Amygdala (tissue), 56 donors: ENCODE results near the gene CAPN5.
"Not testable (repeated sequence)": the region's sequence is repeated elsewhere in the genome, so short reads cannot be mapped to it uniquely, and the experiment has no call there.

Experiments
- DNase-seq, 56 donors: peaks; one replicate each; lab custom pipeline; 2025; lab: John Stamatoyannopoulos, UW

CAPN5 gene

DNA sequence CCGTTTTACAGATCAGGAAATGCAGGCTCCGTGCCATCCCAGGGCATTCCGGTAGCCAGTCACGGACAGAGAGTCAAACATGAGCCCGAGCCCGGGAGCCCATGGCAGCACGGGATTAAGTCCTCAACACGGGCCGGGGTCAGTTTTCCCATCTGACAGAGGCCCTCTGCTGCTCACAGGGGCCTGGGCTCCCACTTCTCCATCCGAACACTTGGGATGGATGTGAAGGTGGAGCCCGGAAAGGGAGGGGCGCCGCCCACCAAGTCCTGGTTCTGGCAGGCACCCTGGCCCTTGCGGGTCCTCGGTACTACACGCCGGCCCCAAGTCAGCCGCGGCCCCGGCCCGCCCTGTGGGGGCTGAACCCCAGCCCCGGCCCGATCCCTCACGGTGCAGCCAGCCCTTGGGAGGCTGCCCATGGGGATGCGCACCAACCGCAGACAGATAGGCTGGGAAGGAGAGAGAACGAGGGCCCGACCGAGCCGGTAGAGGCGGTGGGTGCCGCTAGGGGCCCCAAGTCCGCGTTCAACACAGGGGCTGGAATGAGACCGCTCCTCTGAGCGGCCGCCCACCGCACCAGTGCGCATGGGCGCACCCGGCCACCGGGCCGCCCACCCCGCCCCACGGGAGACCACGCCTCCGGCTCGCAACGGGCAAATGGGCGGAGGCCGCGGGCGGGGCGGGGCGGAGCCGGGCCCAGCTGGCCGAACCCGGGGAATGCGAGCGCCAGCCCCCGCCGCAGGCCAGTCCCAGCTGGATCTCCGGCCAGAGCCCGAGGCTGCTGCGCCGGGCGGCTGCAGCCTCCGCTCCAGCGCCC lies at the start of gene CAPN5:
CAPN5 (plus strand) TSS at position 743 of the 814 bp plus-strand sequence. CDS start 17,916 bp downstream, outside the sequence.
- DNase-seq = peak in 55 of 56 donors; percentile 61 to 97 (median 86)

DNA sequence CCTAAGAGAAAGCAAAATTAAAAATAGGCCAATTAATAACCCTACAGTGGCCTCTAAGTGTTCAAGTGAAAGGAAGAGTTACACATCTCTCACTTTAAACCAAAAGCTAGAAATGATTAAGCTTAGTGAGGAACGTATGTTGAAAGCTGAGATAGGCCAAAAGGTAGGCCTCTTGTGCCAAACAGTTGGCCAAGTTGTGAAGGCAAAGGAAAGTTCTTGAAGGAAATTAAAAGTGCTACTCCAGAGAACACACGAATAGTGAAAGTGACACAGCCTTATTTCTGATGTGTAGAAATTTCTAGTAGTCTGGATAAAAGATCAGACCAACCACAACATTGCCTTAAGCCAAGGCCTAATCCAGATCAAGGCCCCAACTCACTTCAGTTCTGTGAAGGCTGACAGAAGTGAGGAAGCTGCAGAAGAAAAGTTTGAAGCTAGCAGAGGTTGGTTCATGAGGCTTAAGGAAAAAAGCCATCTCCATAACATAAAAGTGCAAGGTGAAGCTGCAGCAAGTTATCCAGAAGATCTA lies 48.3 kb upstream of the CAPN5 start:
- not testable (repeated sequence) for DNase-seq

DNA sequence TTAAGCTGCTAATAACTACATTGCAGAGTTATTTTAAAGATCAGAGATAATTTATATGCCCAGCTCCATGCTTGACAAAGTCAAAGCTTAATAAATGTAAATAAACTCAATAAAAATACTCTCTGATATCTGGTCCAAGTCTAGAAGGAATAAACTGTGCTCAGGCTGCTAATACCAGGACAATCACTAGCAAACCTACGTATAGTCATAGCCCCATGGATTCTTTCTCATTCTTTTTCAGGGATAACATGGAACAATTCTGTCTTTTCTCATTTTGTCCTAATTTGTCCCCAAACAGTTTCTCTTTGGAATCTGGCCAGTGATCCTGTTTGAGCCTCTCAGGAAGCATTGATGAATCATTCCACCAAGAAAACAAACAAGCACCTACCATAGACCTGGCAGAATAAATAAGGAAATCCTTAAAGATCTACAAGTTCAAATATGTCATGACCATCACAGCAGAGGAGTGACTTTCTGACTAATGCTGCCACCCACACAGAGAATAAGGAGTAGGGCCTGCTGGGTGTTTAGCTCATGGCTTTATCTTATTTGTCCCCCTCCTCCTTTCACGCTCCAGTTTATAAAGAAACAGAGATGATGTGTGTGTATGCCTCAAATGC lies 46.7 kb upstream of the CAPN5 start:
- no peak for DNase-seq

DNA sequence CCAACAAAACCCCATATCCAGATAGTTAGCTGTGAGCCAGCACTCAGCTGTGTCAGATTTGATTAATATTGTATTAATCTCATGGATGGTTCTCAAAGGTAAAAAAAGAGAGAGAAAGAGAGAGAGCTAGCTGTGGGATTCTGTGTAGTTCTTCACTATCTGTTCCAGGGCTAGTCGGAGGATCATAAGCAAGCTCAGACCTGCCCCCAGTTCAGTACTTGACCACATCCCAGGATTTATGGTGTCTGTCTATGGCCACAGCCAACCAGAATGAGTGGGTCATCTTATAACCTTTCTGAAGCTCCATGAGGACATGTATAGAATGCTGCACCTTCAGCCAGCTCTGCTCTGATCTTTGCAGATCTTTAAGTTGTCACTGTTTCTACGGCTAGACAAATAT lies 46.0 kb upstream of the CAPN5 start:
- no peak for DNase-seq

DNA sequence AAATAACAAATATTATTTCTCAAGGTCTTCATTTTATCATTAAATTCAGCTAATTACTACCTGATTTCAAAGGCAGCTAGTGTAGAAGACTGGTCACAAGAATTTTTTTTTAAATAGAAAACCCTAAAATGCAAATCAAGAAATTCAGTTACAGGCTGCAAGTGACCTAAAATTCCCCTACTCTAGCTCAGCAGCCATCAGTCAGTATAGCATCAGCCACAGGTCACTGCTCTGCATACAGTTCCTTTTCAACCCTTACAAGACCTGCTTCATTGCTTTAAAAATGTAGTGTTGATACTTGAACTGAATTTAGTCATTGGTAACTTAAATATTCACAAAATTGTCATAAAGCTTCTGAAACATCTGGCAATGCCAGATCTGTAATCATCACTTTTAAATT lies 42.0 kb upstream of the CAPN5 start:
- DNase-seq = no peak

DNA sequence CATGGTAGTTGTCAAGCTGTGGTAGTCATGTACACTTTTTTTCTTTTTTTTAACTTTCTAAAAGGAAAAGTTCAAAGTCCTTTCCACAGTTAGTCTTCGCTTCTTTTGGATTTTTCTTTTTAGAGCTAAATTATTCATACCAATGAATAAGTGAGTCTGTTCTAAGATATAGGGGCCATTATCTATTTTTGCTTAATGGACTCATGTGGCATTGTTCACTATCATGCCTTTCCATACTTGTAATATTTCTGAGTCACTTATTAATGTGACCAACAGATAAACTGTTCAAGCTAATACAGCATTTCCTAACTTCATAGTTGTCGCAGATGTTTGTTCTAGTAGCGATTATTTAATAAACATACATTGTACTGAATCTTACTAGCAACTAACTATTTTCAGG lies 40.5 kb upstream of the CAPN5 start:
- DNase-seq = no peak

DNA sequence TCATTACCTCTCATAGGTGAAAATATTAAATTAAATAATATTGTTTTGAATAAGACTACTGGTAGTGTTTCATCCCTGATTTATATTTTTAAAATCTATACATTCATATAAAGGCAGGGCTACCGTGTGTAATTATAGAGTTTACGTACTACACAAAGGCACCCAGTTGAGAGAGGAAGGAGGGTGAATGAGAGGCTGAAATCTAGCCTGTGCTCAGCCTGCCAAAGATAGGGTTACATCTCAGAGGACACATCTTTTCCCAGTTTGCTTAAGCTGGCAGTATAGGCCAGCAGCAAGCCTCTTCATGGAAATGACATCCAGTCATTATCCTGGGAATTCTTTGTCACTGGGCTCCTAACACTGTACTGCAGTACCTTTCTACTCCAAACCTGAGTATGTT lies 40.0 kb upstream of the CAPN5 start:
- no peak for DNase-seq

DNA sequence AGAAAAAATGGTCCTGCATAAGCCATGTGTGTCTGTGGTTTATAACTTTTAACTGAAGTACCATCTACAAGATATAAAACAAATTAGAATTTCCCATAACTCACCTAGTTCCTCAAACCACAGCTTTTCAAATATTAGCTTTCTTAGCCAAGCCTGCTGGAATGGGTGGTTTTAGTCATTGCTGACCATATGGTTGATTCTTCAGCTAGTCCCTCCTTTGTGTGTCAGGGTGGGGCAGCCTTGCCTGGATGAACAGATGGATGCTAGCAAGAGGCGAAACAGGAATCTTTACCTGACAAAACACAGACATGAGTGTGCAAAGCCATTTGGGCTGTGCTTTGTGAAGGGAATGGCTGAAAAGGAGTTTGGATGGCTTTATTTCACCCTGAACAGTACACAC lies 39.5 kb upstream of the CAPN5 start:
- no peak for DNase-seq

DNA sequence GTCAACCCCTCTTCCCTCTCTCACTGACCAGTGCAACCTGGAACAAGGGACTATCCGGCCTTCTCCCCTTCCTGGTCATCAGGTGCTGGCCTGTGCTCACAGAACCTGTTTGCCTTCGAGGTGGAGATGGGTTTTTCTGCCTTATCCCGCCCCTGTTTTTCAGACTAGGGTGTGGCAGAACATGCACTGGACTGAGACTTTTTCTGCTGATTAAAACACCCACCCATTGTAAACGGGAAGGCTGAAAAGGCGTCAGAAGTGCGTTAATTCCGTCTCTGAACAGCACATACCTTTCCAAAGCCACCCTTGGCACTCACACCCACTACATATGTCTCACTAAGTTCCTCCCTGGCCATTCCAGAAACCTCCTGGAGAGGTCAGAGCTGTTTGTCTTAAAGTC lies 36.9 kb upstream of the CAPN5 start:
- no peak for DNase-seq

DNA sequence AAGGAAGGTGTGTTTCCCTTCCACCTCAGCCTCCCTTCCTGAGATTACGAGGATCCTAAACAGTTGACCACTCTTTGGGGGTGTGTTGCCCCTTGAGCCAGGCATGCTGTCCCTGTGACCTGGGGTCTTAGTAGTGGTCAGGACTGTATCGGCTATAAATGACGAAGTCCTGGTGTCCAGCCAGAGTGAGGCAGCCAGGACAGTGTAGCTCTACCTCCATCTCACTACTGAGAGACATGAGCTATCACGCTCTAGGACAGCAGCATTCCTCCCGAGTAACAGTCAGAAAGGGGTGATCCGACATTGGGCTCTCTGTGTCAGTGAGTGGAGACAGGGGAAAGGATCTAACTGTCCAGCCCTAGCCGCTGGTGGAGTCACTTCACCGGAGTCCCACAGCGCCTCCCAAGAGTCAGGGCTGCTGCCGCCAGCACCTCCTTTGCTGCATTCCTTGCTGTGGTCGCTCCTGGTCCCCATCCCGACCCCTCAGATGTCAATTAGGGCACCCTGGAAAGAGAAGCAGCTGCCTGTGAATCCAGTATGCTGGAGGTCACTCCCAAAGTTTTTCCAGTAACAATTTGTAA lies 35.8 kb upstream of the CAPN5 start:
- no peak for DNase-seq

DNA sequence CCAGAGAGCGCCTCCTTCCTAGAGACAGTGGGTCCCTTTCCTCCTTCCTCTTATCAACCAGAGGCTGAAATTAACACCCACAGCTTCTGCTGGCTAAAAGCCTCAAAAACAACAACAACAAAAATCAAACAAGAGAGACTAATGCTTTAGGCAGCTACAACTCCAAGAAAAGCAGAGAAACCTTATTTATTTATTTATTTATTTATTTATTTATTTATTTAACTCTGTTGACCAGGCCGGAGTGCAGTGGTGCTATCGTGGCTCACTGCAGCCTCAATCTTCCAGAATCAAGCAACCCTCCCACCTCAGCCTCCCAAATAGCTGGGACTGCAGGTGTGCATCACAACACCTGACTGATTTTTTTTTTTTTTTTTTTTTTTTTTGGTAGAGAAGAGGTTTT lies 35.2 kb upstream of the CAPN5 start:
- DNase-seq = no peak

DNA sequence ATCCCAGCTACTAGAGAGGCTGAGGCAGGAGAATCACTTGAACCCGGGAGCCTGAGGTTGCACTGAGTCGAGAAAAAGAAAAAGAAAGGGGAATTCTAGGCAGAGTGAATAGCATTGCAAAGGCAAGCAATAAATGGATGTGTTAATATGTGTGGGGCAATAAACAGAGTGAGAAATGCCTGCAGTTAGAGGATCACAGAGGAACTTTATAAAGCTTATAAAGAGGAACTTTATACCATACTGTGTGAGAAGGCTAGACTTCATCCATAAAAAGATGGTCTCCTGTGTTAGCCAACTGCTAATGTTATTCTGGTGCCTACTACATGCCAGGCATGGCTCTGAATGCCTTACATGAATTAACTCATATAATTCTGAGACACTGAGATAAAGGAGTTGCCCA lies 31.7 kb upstream of the CAPN5 start:
- DNase-seq = no peak

DNA sequence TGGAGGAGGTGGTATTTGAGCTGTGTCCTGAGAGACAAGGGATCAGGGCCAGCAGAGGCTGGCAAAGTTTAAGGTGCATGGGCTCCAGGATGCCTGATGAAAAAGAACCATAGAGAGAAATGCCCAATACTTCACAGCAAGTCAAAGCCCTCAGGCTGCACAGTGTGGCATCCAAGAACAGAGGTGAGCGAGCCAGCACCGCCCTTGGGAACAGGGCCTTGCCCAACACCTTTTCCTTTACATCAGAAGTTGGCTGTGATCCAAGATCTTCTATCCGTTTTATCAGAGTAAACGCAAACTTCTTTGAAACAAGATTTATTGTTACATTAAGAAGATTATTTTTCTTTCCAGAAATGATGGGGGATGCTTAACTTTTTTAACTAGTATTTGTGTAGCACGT lies 31.2 kb upstream of the CAPN5 start:
- DNase-seq = no peak

DNA sequence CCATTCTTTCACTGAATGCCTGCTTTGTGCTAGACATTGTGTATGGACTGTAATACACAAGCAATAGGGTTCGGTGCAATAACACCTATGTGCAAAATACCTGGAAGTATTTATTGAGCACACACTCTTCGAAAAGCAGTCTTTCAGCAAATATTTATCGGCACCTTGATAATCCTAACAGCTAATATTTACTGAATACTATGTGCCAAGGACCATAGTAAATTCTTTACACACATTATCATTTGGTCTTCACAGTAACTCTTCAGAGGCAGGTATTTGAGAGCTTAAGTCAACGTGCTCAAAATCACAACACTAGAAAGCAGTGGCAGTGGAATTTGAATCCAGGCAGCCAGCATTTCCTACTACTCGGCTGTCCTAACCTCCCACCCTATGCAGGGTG lies 30.4 kb upstream of the CAPN5 start:
- DNase-seq = no peak

DNA sequence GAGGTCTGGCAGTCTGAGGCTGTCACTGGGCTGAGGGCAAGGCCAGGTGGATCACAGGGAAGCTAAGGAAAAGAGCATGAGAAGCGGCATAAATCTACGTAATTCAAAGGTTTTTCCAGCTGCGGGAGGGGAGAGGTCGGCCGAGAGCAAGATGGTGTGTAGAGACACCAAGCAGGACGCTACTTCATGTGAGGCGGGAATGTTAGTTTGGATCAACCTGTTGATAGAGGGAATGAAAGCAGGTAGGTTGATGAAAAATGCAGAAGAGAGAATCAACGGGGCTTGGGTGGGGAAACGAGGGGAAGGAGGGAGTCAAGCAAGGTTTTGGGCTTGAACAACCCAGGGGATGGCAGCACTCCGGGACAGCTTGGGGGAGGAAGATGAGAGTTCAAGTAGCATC lies 29.7 kb upstream of the CAPN5 start:
- DNase-seq = no peak

DNA sequence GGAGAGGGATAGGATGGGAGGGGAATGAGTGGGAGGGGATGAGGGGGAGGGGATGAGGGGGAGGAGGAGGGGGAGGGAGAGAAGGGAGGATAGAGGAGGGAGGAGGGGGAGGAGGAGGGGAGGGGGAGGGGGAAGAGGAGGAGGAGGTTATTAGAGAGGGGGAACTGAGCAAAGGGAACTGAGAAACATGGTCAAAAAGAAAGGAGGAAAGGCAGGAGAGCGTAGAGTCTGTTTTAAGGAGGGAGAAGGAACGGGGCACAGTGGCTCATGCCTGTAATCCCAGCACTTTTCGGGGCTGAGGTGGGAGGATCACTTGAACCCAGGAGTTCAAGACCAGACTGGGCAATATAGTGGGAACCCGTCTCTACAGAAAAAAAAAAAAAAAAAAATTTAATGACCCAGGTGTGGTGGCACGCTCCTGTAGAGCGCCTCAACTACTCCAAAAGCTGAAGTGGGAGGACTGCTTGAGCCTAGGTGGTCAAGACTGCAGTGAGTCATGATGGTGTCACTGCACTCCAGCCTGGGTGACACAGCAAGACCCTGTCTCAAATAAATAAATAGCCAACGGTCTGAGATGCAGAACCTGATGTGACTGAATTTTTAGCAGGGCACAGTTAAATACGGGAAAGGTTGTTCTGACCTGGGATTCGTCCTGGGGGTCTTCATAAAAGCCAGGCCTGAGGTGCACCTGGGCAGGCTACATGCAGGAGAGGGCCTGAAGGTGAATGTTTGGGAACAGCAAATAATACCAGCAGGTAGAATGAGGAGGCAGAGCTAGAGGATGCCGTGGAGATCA lies 28.5 kb upstream of the CAPN5 start:
- DNase-seq = no peak

DNA sequence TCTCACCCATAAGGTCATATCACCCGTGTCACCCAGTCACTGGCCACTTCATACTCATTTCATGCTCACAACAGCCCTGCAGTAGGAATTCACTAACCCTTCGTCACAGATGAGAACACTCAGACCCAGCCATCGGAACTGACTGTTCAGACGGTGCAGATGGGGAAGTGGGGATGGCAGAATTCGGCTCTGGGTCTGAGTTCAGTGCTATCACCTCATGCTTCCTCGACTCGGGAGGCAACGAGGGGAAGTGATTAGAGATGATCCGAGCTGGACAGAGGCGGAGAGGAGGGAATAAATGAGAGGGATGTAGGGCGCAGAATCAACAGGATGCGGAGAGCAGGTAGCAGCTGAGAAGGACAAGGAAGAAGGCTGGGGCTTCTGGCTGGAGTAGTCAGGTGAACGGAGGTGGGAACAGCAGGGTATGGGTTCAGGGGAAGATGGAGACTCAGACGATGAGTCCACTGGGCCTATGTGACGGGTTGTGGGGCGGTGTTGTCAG lies 27.9 kb upstream of the CAPN5 start:
- DNase-seq = no peak

DNA sequence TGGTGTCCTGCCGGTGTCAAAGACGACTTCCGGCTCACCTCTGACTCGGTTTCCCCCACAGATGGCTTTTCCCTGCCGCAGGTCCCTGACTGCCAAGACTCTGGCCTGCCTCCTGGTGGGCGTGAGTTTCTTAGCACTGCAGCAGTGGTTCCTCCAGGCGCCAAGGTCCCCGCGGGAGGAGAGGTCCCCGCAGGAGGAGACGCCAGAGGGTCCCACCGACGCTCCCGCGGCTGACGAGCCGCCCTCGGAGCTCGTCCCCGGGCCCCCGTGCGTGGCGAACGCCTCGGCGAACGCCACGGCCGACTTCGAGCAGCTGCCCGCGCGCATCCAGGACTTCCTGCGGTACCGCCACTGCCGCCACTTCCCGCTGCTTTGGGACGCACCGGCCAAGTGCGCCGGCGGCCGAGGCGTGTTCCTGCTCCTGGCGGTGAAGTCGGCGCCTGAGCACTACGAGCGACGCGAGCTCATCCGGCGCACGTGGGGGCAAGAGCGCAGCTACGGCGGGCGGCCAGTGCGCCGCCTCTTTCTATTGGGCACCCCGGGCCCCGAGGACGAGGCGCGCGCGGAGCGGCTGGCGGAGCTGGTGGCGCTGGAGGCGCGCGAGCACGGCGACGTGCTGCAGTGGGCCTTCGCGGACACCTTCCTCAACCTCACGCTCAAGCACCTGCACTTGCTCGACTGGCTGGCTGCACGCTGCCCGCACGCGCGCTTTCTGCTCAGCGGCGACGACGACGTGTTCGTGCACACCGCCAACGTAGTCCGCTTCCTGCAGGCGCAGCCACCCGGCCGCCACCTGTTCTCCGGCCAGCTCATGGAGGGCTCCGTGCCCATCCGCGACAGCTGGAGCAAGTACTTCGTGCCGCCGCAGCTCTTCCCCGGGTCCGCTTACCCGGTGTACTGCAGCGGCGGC lies 27.0 kb upstream of the CAPN5 start:
- peak in 4 of 56 donors; percentile 11 to 42 (median 22) for DNase-seq

DNA sequence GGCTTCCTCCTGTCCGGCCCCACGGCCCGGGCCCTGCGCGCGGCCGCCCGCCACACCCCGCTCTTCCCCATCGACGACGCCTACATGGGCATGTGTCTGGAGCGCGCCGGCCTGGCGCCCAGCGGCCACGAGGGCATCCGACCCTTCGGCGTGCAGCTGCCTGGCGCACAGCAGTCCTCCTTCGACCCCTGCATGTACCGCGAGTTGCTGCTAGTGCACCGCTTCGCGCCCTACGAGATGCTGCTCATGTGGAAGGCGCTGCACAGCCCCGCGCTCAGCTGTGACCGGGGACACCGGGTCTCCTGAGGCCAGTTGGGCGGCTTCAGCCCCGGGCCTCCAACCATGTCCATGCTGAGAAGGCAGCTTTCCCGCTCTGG lies 26.4 kb upstream of the CAPN5 start:
- DNase-seq = no peak

DNA sequence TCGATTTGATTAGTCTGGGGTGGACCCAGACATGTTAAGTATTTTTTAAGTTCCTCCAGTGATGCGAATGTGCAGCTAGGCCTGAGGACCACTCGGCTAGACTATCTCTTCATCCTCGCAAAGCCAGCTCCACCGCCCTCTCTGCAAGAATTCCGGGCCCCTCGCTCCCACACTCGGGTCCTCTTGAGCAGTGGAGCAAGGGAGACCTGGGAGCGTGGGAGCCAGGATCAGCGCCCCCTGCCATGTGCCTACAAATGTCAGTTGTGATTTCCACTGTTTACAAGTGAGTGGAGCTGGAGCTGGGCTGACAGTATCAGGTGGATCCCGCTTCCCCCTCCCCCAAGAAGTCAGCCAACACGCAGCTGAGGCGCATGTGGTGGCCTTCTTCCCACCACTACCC lies 25.9 kb upstream of the CAPN5 start:
- no peak for DNase-seq
